Fibroblast of skin of scalp (primary cell): ENCODE measurements around the gene GPAM. TPM values are rescaled to one million over a fixed set of nuclear protein-coding genes. Genes with fewer than 3 reads are reported as not detected.
"Not testable (repeated sequence)": the region's sequence is repeated elsewhere in the genome, so short reads cannot be mapped to it uniquely, and the experiment has no call there.

Source experiments
- DNase-seq: peaks from one replicate; pipeline ENCODE4 v3.0.0-alpha.2; 2013
- polyA plus RNA-seq, 2 experiments: library from polyadenylated mRNA; unstranded; fragments of 120-200 nt; gene quantifications; one replicate each; pipeline ENCODE4 v1.2.1, GENCODE V29; 2013; ENCODE audit not compliant: insufficient read length in 2 of 2

GPAM gene
- 8.9 TPM for polyA plus RNA-seq (2013, experiment 1 of 2; ENCODE audit: insufficient read length)
- 10.2 TPM for polyA plus RNA-seq (2013, experiment 2 of 2; ENCODE audit: insufficient read length)

- peak; percentile 91 for DNase-seq
Measured at GRCh38 chr10:112183329-112184051, at the start of gene GPAM. Gene GPAM (minus strand): TSS chr10:112183765. CDS start chr10:112181784, 1,981 bp downstream.

- DNase-seq, result no peak
Measured at GRCh38 chr10:112232670-112233069, 49.1 kb upstream of the GPAM start.

GRCh38 chr10:112231602-112232400 lies 48.2 kb upstream of the GPAM start:
- DNase-seq, result no peak

- peak; percentile 55 for DNase-seq
Measured at GRCh38 chr10:112230325-112230988, 46.9 kb upstream of the GPAM start.

- no peak for DNase-seq
Measured at GRCh38 chr10:112229901-112230300, 46.3 kb upstream of the GPAM start.

- peak; percentile 57 for DNase-seq
Measured at GRCh38 chr10:112229096-112229495, 45.5 kb upstream of the GPAM start.

GRCh38 chr10:112228366-112229088 lies 45.0 kb upstream of the GPAM start:
- DNase-seq, result not testable (repeated sequence)

GRCh38 chr10:112227331-112227987 lies 43.9 kb upstream of the GPAM start:
- peak; percentile 93 for DNase-seq

- no peak for DNase-seq
Measured at GRCh38 chr10:112226439-112227248, 43.1 kb upstream of the GPAM start.

GRCh38 chr10:112225771-112226438 lies 42.3 kb upstream of the GPAM start:
- no peak for DNase-seq

GRCh38 chr10:112224933-112225529 lies 41.5 kb upstream of the GPAM start:
- no peak for DNase-seq

GRCh38 chr10:112223725-112224124 lies 40.2 kb upstream of the GPAM start:
- no peak for DNase-seq

GRCh38 chr10:112222799-112223198 lies 39.2 kb upstream of the GPAM start:
- no peak for DNase-seq

- DNase-seq, result peak; percentile 75
Measured at GRCh38 chr10:112221545-112221944, 38.0 kb upstream of the GPAM start.

- DNase-seq, result no peak
Measured at GRCh38 chr10:112218960-112219359, 35.4 kb upstream of the GPAM start.

- DNase-seq, result no peak
Measured at GRCh38 chr10:112218036-112218390, 34.4 kb upstream of the GPAM start.

- no peak for DNase-seq
Measured at GRCh38 chr10:112217386-112218035, 33.9 kb upstream of the GPAM start.

GRCh38 chr10:112216966-112217365 lies 33.4 kb upstream of the GPAM start:
- no peak for DNase-seq

- DNase-seq, result no peak
Measured at GRCh38 chr10:112216151-112216550, 32.6 kb upstream of the GPAM start.
